Measurements from ENCODE around the gene NOL11.

The NOL11 gene

GRCh38 chr17:67676305-67676704 lies 41.4 kb upstream of the NOL11 start:
- no peak overlapping the region for H3K27ac ChIP-seq (ENCODE audit: low read depth, low read length)
- H2BK12ac ChIP-seq (ENCODE audit: low read length), result no peak overlapping the region
- no peak overlapping the region for H2BK5ac ChIP-seq (ENCODE audit: low read depth, low read length, poor library complexity)
- H3K79me1 ChIP-seq (ENCODE audit: low read length), result no peaks in the 10 kb centered on the region
- H2BK120ac ChIP-seq (ENCODE audit: insufficient read depth, low read length, poor library complexity), result no peak overlapping the region
- H3K9ac ChIP-seq (ENCODE audit: low read length), result no peak overlapping the region
- H3K9me3 ChIP-seq (ENCODE audit: insufficient read depth, low read depth, low read length), result no peaks in the 10 kb centered on the region
- no peak overlapping the region for H2AFZ ChIP-seq (ENCODE audit: insufficient read depth, low read length, poor library complexity)
- no peak overlapping the region for H4K12ac ChIP-seq (ENCODE audit: low read depth, low read length)
- H3K18ac ChIP-seq (ENCODE audit: low read length), result no peak overlapping the region
- H3K4me1 ChIP-seq (ENCODE audit: control insufficient read depth in 1 of 2, insufficient read depth in 2 of 2, low read length in 2 of 2), result no peaks in the 10 kb centered on the region
- no peak overlapping the region for H3K4me3 ChIP-seq (ENCODE audit: low read depth, low read length)
- no peak overlapping the region for H3K4me2 ChIP-seq (ENCODE audit: low read length)
- no peaks in the 10 kb centered on the region for H3K36me3 ChIP-seq (ENCODE audit: control insufficient read depth in 1 of 2, insufficient read depth in 2 of 2, low read length in 2 of 2)
- H2AK5ac ChIP-seq (ENCODE audit: low read length), result no peak overlapping the region
- H3K14ac ChIP-seq (ENCODE audit: low read length), result no peak overlapping the region
- WGBS (ENCODE audit: extremely low coverage, insufficient coverage, insufficient read length), result no CpG with 5 or more reads among the region's 4 CpGs
- H4K91ac ChIP-seq (ENCODE audit: low read depth, low read length), result no peak overlapping the region
- no peaks in the 10 kb centered on the region for H3K27me3 ChIP-seq (ENCODE audit: insufficient read depth, low read length)
- H4K8ac ChIP-seq (ENCODE audit: low read depth, low read length), result no peak overlapping the region
- H3K79me2 ChIP-seq (ENCODE audit: control insufficient read depth, insufficient read depth, low read length, poor library complexity), result no peaks in the 10 kb centered on the region
- H3K4ac ChIP-seq (ENCODE audit: low read depth, low read length), result no peak overlapping the region
- DNase-seq, result no peak
- no peak overlapping the region for H3K23ac ChIP-seq (ENCODE audit: low read length)

GRCh38 chr17:67678414-67678813 lies 39.3 kb upstream of the NOL11 start:
- Histone ChIP-seq H2AFZ (ENCODE audit: insufficient read depth, low read length, poor library complexity) (no peak overlapping the region), H4K91ac (ENCODE audit: low read depth, low read length) (no peak overlapping the region), H3K27ac (ENCODE audit: low read depth, low read length) (no peak overlapping the region), H4K8ac (ENCODE audit: low read depth, low read length) (no peak overlapping the region), H3K18ac (ENCODE audit: low read length) (no peak overlapping the region), H3K4me1 (ENCODE audit: control insufficient read depth in 1 of 2, insufficient read depth in 2 of 2, low read length in 2 of 2) (no peaks in the 10 kb centered on the region), H2BK120ac (ENCODE audit: insufficient read depth, low read length, poor library complexity) (no peak overlapping the region), H2BK12ac (ENCODE audit: low read length) (no peak overlapping the region), H3K14ac (ENCODE audit: low read length) (no peak overlapping the region), H3K79me2 (ENCODE audit: control insufficient read depth, insufficient read depth, low read length, poor library complexity) (no peaks in the 10 kb centered on the region), H3K9me3 (ENCODE audit: insufficient read depth, low read depth, low read length) (no peaks in the 10 kb centered on the region), H2BK5ac (ENCODE audit: low read depth, low read length, poor library complexity) (no peak overlapping the region), H3K27me3 (ENCODE audit: insufficient read depth, low read length) (no peaks in the 10 kb centered on the region), H3K4me2 (ENCODE audit: low read length) (no peak overlapping the region), H2AK5ac (ENCODE audit: low read length) (no peak overlapping the region), H4K12ac (ENCODE audit: low read depth, low read length) (no peak overlapping the region), H3K23ac (ENCODE audit: low read length) (no peak overlapping the region), H3K36me3 (ENCODE audit: control insufficient read depth in 1 of 2, insufficient read depth in 2 of 2, low read length in 2 of 2) (no peaks in the 10 kb centered on the region), H3K9ac (ENCODE audit: low read length) (no peak overlapping the region), H3K4me3 (ENCODE audit: low read depth, low read length) (no peak overlapping the region), H3K4ac (ENCODE audit: low read depth, low read length) (no peak overlapping the region), H3K79me1 (ENCODE audit: low read length) (no peaks in the 10 kb centered on the region)
- WGBS (ENCODE audit: extremely low coverage, insufficient coverage, insufficient read length), result no CpG with 5 or more reads among the region's 2 CpGs
- DNase-seq, result no peak

GRCh38 chr17:67679225-67679624 lies 38.5 kb upstream of the NOL11 start:
- no peak overlapping the region for H2BK120ac ChIP-seq (ENCODE audit: insufficient read depth, low read length, poor library complexity)
- no peak overlapping the region for H4K8ac ChIP-seq (ENCODE audit: low read depth, low read length)

GRCh38 chr17:67679721-67680120 lies 38.0 kb upstream of the NOL11 start:
- Histone ChIP-seq H3K4me1 (ENCODE audit: control insufficient read depth in 1 of 2, insufficient read depth in 2 of 2, low read length in 2 of 2) (no peaks in the 10 kb centered on the region), H4K8ac (ENCODE audit: low read depth, low read length) (no peak overlapping the region), H3K79me2 (ENCODE audit: control insufficient read depth, insufficient read depth, low read length, poor library complexity) (no peaks in the 10 kb centered on the region), H2BK12ac (ENCODE audit: low read length) (no peak overlapping the region), H3K36me3 (ENCODE audit: control insufficient read depth in 1 of 2, insufficient read depth in 2 of 2, low read length in 2 of 2) (no peaks in the 10 kb centered on the region), H2BK5ac (ENCODE audit: low read depth, low read length, poor library complexity) (no peak overlapping the region), H3K9me3 (ENCODE audit: insufficient read depth, low read depth, low read length) (no peaks in the 10 kb centered on the region), H3K4me2 (ENCODE audit: low read length) (no peak overlapping the region), H4K91ac (ENCODE audit: low read depth, low read length) (no peak overlapping the region), H3K23ac (ENCODE audit: low read length) (no peak overlapping the region), H3K27me3 (ENCODE audit: insufficient read depth, low read length) (no peaks in the 10 kb centered on the region), H4K12ac (ENCODE audit: low read depth, low read length) (no peak overlapping the region), H2BK120ac (ENCODE audit: insufficient read depth, low read length, poor library complexity) (no peak overlapping the region), H2AFZ (ENCODE audit: insufficient read depth, low read length, poor library complexity) (no peak overlapping the region), H3K18ac (ENCODE audit: low read length) (no peak overlapping the region), H3K27ac (ENCODE audit: low read depth, low read length) (no peak overlapping the region), H3K4ac (ENCODE audit: low read depth, low read length) (no peak overlapping the region), H3K14ac (ENCODE audit: low read length) (no peak overlapping the region), H3K9ac (ENCODE audit: low read length) (no peak overlapping the region), H3K79me1 (ENCODE audit: low read length) (no peaks in the 10 kb centered on the region), H3K4me3 (ENCODE audit: low read depth, low read length) (no peak overlapping the region), H2AK5ac (ENCODE audit: low read length) (no peak overlapping the region)
- no CpG with 5 or more reads among the region's 6 CpGs for WGBS (ENCODE audit: extremely low coverage, insufficient coverage, insufficient read length)
- no peak for DNase-seq

More at GRCh38 chr17:67679225-67679624, 38.5 kb upstream of the NOL11 start:
- H4K91ac ChIP-seq (ENCODE audit: low read depth, low read length), result no peak overlapping the region
- no peak overlapping the region for H3K4ac ChIP-seq (ENCODE audit: low read depth, low read length)
- H3K9me3 ChIP-seq (ENCODE audit: insufficient read depth, low read depth, low read length), result no peaks in the 10 kb centered on the region
- H3K18ac ChIP-seq (ENCODE audit: low read length), result no peak overlapping the region
- H3K9ac ChIP-seq (ENCODE audit: low read length), result no peak overlapping the region
- no peak overlapping the region for H2AFZ ChIP-seq (ENCODE audit: insufficient read depth, low read length, poor library complexity)
- no peak overlapping the region for H4K12ac ChIP-seq (ENCODE audit: low read depth, low read length)
- H2BK12ac ChIP-seq (ENCODE audit: low read length), result no peak overlapping the region
- no peak for DNase-seq
- no peaks in the 10 kb centered on the region for H3K79me2 ChIP-seq (ENCODE audit: control insufficient read depth, insufficient read depth, low read length, poor library complexity)
- H2BK5ac ChIP-seq (ENCODE audit: low read depth, low read length, poor library complexity), result no peak overlapping the region
- H3K23ac ChIP-seq (ENCODE audit: low read length), result no peak overlapping the region
- no peak overlapping the region for H3K4me2 ChIP-seq (ENCODE audit: low read length)
- no peaks in the 10 kb centered on the region for H3K79me1 ChIP-seq (ENCODE audit: low read length)
- no peak overlapping the region for H3K14ac ChIP-seq (ENCODE audit: low read length)
- no peaks in the 10 kb centered on the region for H3K4me1 ChIP-seq (ENCODE audit: control insufficient read depth in 1 of 2, insufficient read depth in 2 of 2, low read length in 2 of 2)
- H3K27me3 ChIP-seq (ENCODE audit: insufficient read depth, low read length), result no peaks in the 10 kb centered on the region
- H3K27ac ChIP-seq (ENCODE audit: low read depth, low read length), result no peak overlapping the region
- H3K36me3 ChIP-seq (ENCODE audit: control insufficient read depth in 1 of 2, insufficient read depth in 2 of 2, low read length in 2 of 2), result no peaks in the 10 kb centered on the region
- WGBS (ENCODE audit: extremely low coverage, insufficient coverage, insufficient read length), result no CpG with 5 or more reads among the region's 2 CpGs
- no peak overlapping the region for H3K4me3 ChIP-seq (ENCODE audit: low read depth, low read length)
- no peak overlapping the region for H2AK5ac ChIP-seq (ENCODE audit: low read length)

All from trophoblast cell (in vitro differentiated cells and primary cell).